K562 (cell line): ENCODE data around the gene BECN2. TPM values are rescaled to one million over a fixed set of nuclear protein-coding genes. Genes with fewer than 3 reads are reported as not detected.

Experiments used
- ATAC-seq: fragments of 200-7000 bp; cut with Tn5 transposase; 3 replicates; pipeline ENCODE4 v1.9.1; 2020; ENCODE audit warnings: moderate library complexity
- BruUV-seq: library from RNA; stranded (reverse); fragments of 400-500 nt; replicated peaks from 2 replicates; lab custom pipeline; 2021; lab: Mats Ljungman, UMichigan
- CTCF ChIA-PET: fragments of 300-600 bp; formaldehyde crosslinking; extraction: SDS; loops from one replicate; lab custom pipeline; 2021; ENCODE audit warnings: low intra/inter-chr PET ratio; lab: Yijun Ruan, JAX
- POLR2A ChIA-PET: fragments of 300-600, 350-650 bp; sonication (Branson Sonifier 250); formaldehyde crosslinking; extraction: SDS; loops from one replicate; lab custom pipeline; 2021; ENCODE audit warnings: antibody characterized with exemption, inconsistent platforms; lab: Yijun Ruan, JAX
- DNase-seq, 4 experiments: peaks; one replicate each; pipeline versions ENCODE4 v3.0.0 to v3.0.0-alpha.2; 2011 to 2018; ENCODE audit warnings: low spot score in 3 of 4, mixed read lengths in 3 of 4; ENCODE audit errors: extremely low read depth in 1 of 4
- FAIRE-seq: peaks from 2 replicates; lab custom pipeline; 2011; peaks lifted over from hg19 to GRCh38; lab: Jason Lieb, UNC
- H2AFZ ChIP-seq: 2 replicates; pipeline ENCODE4 v1.6.0; 2011; ENCODE audit warnings: low read depth, low read length, control low read depth, inconsistent platforms
- H3K27ac ChIP-seq: fragments of 200-600 bp; 3 replicates; pipeline ENCODE4 v1.8.0; 2011; ENCODE audit warnings: low read depth, mild to moderate bottlenecking, control low read depth, inconsistent platforms, low read length, moderate library complexity, mixed read lengths; ENCODE audit errors: extremely low read depth
- H3K27me3 ChIP-seq, 2 experiments: fragments of 300-600 bp in 1 of 2; 2 replicates in 1 of 2; 3 replicates in 1 of 2; pipeline versions ENCODE4 v1.6.0 to v1.8.0; 2011; ENCODE audit warnings: inconsistent platforms in 2 of 2, low read length in 2 of 2, mild to moderate bottlenecking in 1 of 2, mixed read lengths in 1 of 2, moderate library complexity in 1 of 2; ENCODE audit not compliant: control insufficient read depth in 2 of 2, insufficient read depth in 2 of 2
- H3K36me3 ChIP-seq: fragments of 300-600 bp; 3 replicates; pipeline ENCODE4 v1.8.0; 2011; ENCODE audit warnings: mild to moderate bottlenecking, low read length, inconsistent platforms; ENCODE audit not compliant: control insufficient read depth, insufficient read depth
- H3K4me1 ChIP-seq, 2 experiments: fragments of 200-600 bp in 1 of 2; replicated peaks in 1 of 2; 2 replicates in 1 of 2; 3 replicates in 1 of 2; pipeline versions ENCODE4 v1.5.1 to v1.8.0; 2011; ENCODE audit warnings: inconsistent platforms in 2 of 2, low read length in 2 of 2, mild to moderate bottlenecking in 1 of 2, mixed read lengths in 1 of 2, moderate library complexity in 1 of 2; ENCODE audit not compliant: control insufficient read depth in 2 of 2, insufficient read depth in 2 of 2
- H3K4me2 ChIP-seq: 2 replicates; pipeline ENCODE4 v1.6.1; 2011; ENCODE audit warnings: low read length, control low read depth, inconsistent platforms, mixed read lengths; ENCODE audit not compliant: insufficient read depth
- H3K4me3 ChIP-seq: fragments of 200-600 bp; sonication (generic), shearing (Covaris generic); 2 replicates; pipeline ENCODE4 v1.5.1; 2016; ENCODE audit warnings: control low read depth, inconsistent platforms
- H3K79me2 ChIP-seq: fragments of 200-600 bp; 3 replicates; pipeline ENCODE4 v1.8.0; 2011; ENCODE audit warnings: low read length, inconsistent platforms; ENCODE audit not compliant: control insufficient read depth, insufficient read depth
- H3K9ac ChIP-seq, 2 experiments: 2 replicates each; pipeline versions ENCODE4 v1.6.0 to v1.6.1; 2011; ENCODE audit warnings: low read depth in 2 of 2, low read length in 2 of 2, control low read depth in 1 of 2, inconsistent platforms in 1 of 2, mild to moderate bottlenecking in 1 of 2, mixed read lengths in 1 of 2; ENCODE audit not compliant: insufficient read depth in 1 of 2
- H3K9me1 ChIP-seq: one replicate; pipeline ENCODE4 v1.6.0; 2011; ENCODE audit warnings: inconsistent platforms, mild to moderate bottlenecking, low read length, moderate library complexity; ENCODE audit not compliant: control insufficient read depth, insufficient read depth
- H3K9me3 ChIP-seq: replicated peaks from 2 replicates; pipeline ENCODE4 v1.5.1; 2011; ENCODE audit warnings: low read depth, low read length, inconsistent platforms; ENCODE audit not compliant: control insufficient read depth, insufficient read depth
- H4K20me1 ChIP-seq: replicated peaks from 2 replicates; pipeline ENCODE4 v1.6.1; 2011; ENCODE audit warnings: low read length, inconsistent platforms, mixed read lengths; ENCODE audit not compliant: control insufficient read depth, insufficient read depth
- CREM ChIP-seq: IDR thresholded peaks from 2 replicates; pipeline ENCODE4 v1.6.1; 2014; ENCODE audit warnings: antibody characterized with exemption, low read depth
- CXXC5 ChIP-seq: fragments of 250-450 bp; sonication (Bioruptor Pico); IDR thresholded peaks from 2 replicates; pipeline ENCODE4 v1.8.0; 2022; ENCODE audit warnings: inconsistent platforms, mild to moderate bottlenecking, moderate library complexity
- DACH1 ChIP-seq: fragments of 450-650 bp; IDR thresholded peaks from 2 replicates; pipeline ENCODE4 v1.6.1; 2018; ENCODE audit not compliant: partially characterized antibody
- KDM4B ChIP-seq, 2 experiments: fragments of 450-650 bp in 1 of 2; sonication (generic) in 1 of 2; IDR thresholded peaks; 2 replicates each; pipeline ENCODE4 v1.6.1; 2016 to 2017; ENCODE audit warnings: borderline replicate concordance in 2 of 2, antibody characterized with exemption in 1 of 2, low read depth in 1 of 2, mild to moderate bottlenecking in 1 of 2
- KHSRP ChIP-seq: fragments of 450-650 bp; IDR thresholded peaks from 2 replicates; pipeline ENCODE4 v1.6.1; 2017
- MAFK ChIP-seq: IDR thresholded peaks from 2 replicates; pipeline ENCODE4 v1.6.1; 2011; ENCODE audit warnings: low read length, improper control_type of control experiment
- NFIC ChIP-seq: fragments of 450-650 bp; IDR thresholded peaks from 2 replicates; pipeline ENCODE4 v1.6.1; 2017; ENCODE audit warnings: mild to moderate bottlenecking, inconsistent platforms
- RBFOX2 ChIP-seq: fragments of 200-400 bp; formaldehyde crosslinking; IDR thresholded peaks from 2 replicates; pipeline ENCODE4 v1.6.1; 2017; ENCODE audit warnings: low read depth, mild to moderate bottlenecking, low read length, moderate library complexity
- ZNF263 ChIP-seq: sonication (generic); formaldehyde crosslinking; IDR thresholded peaks from 2 replicates; pipeline ENCODE4 v1.8.0; 2022; ENCODE audit warnings: mild to moderate bottlenecking, missing genetic modification reagents, borderline replicate concordance
- ZNF778 ChIP-seq: fragments of 450-650 bp; formaldehyde crosslinking; IDR thresholded peaks from 2 replicates; pipeline ENCODE4 v1.4.0; 2020; ENCODE audit warnings: mild to moderate bottlenecking, moderate library complexity
- WGBS: fragments of 100-300 bp; shearing (Covaris generic); methylation state at CpG from one replicate; pipeline ENCODE4 v1.1.6; 2016; ENCODE audit warnings: low coverage, mixed read lengths; ENCODE audit not compliant: insufficient coverage; ENCODE audit errors: missing lambda C conversion rate; 5-methylcytosine and 5-hydroxymethylcytosine counted together
- in situ Hi-C: fragments of 300-500 bp; cut with MboI; formaldehyde crosslinking; loops from 4 replicates; pipeline ENCODE4 v1.15.0; 2018; ENCODE audit warnings: inconsistent platforms, mixed read lengths
- intact Hi-C: fragments of 100-400 bp; cut with micrococcal nuclease; formaldehyde crosslinking; loops from 2 replicates; pipeline ENCODE4 v1.14.2; 2022
- polyA plus RNA-seq, 8 experiments: library from polyadenylated mRNA; depleted of rRNA in 4 of 8; stranded (reverse) in 5 of 8; unstranded in 3 of 8; fragments of >200 nt; fragmentation: Nextera tagmentation in 2 of 8; fragmentation: Illumina TruSeq in 1 of 8; extraction: Ambion mirVana in 2 of 8; extraction: Trizol in 1 of 8; gene quantifications; 2 replicates each; pipeline versions ENCODE4 v1.2.1 to v1.2.3, GENCODE V29; 2011 to 2014; ENCODE audit warnings: inconsistent platforms in 1 of 8, missing spikeins in 1 of 8
- total RNA-seq, 7 experiments: library from RNA; depleted of rRNA in 6 of 7; stranded (reverse); fragments of >200 nt in 6 of 7; fragmentation: Illumina TruSeq in 2 of 7; extraction: Trizol in 2 of 7; gene quantifications; 2 replicates each; pipeline versions ENCODE4 v1.2.1 to v1.2.3, GENCODE V29; 2011 to 2021; ENCODE audit warnings: low replicate concordance in 1 of 7
- TF ChIP-seq, protein P1 (sequence below): fragments of 250-450 bp; sonication (Bioruptor Pico); IDR thresholded peaks from 2 replicates; pipeline ENCODE4 v1.5.0; 2020; ENCODE audit warnings: mild to moderate bottlenecking, borderline replicate concordance
- TF ChIP-seq, protein P2 (sequence below): fragments of 250-450 bp; sonication (Bioruptor Pico); IDR thresholded peaks from 2 replicates; pipeline ENCODE4 v1.6.1; 2021; ENCODE audit warnings: mild to moderate bottlenecking
- TF ChIP-seq, protein P3 (sequence below): fragments of 450-650 bp; formaldehyde crosslinking; IDR thresholded peaks from 2 replicates; pipeline ENCODE4 v1.4.0; 2020; ENCODE audit warnings: mild to moderate bottlenecking, moderate library complexity
- TF ChIP-seq, protein P4 (sequence below): fragments of 450-650 bp; IDR thresholded peaks from 2 replicates; pipeline ENCODE4 v1.6.1; 2014; ENCODE audit warnings: low read depth, mild to moderate bottlenecking, moderate library complexity, borderline replicate concordance

The BECN2 gene
- total and polyA plus RNA-seq, 9 of the 15 experiments (the other 6 are each of a cell fraction or from before 2014, with no cell fraction given), result not detected

DNA sequence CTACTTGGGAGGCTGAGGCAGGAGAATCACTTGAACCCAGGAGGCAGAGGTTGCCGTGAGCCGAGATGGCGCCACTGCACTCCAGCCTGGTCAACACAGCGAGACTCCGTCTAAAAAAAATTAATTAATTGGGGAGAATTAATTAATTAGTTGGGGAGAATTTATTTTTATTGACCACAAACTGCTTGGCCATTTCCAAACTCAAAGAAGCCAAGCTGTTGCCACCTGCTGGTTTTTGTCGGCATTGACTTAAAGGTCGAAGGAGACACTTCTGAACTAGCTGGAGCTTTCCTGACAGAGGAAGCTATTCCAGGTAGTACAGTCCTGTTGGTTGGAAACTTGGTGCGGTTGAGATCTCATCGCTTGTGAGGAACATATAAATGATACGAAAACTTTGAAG, 28.2 kb downstream of the BECN2 start:
- no peaks in the 10 kb centered on the region for H3K79me2 ChIP-seq
- H3K4me1 ChIP-seq, result no peaks in the 10 kb centered on the region; a peak in 1 of 5 replicates
- ChIA-PET POLR2A (interaction anchor here (1.3 kb wide), 1 partner anchor 27 kb away, joined by 3 read pairs; no protein-coding TSS in a partner anchor), CTCF (interaction anchor here (1.2 to 2.1 kb wide), 2 partner anchors 89 to 455 kb away, joined by 5 to 22 read pairs; no protein-coding TSS in a partner anchor)
- H3K27me3 ChIP-seq, result peaks cover 20 to 25% of the 10 kb centered on the region in 2 experiments
- 2% methylated on average over 10 of the region's 10 CpGs for WGBS
- H3K27ac ChIP-seq, result no peak overlapping the region
- H4K20me1 ChIP-seq, result no peaks in the 10 kb centered on the region
- no peak overlapping the region for H2AFZ ChIP-seq
- no peaks in the 10 kb centered on the region for H3K9me3 ChIP-seq
- peak; percentile 82 for ATAC-seq
- H3K4me2 ChIP-seq, result no peak overlapping the region
- BruUV-seq, result no TSS peak
- in situ Hi-C loops (loop anchor here (5.0 to 25.0 kb wide), 2 partner anchors 88 to 373 kb away; no protein-coding TSS in a partner anchor), intact Hi-C loops (loop anchor here (1.0 to 2.0 kb wide), 2 partner anchors 89 to 375 kb away; no protein-coding TSS in a partner anchor)
- peak; percentile 88 for FAIRE-seq
- H3K36me3 ChIP-seq, result no peaks in the 10 kb centered on the region
- no peak overlapping the region for H3K9ac ChIP-seq
- no peaks in the 10 kb centered on the region for H3K9me1 ChIP-seq
- peak; percentile 42 to 70 (median 50) for DNase-seq
- no peak overlapping the region for H3K4me3 ChIP-seq
- TF ChIP-seq, protein P1, sequence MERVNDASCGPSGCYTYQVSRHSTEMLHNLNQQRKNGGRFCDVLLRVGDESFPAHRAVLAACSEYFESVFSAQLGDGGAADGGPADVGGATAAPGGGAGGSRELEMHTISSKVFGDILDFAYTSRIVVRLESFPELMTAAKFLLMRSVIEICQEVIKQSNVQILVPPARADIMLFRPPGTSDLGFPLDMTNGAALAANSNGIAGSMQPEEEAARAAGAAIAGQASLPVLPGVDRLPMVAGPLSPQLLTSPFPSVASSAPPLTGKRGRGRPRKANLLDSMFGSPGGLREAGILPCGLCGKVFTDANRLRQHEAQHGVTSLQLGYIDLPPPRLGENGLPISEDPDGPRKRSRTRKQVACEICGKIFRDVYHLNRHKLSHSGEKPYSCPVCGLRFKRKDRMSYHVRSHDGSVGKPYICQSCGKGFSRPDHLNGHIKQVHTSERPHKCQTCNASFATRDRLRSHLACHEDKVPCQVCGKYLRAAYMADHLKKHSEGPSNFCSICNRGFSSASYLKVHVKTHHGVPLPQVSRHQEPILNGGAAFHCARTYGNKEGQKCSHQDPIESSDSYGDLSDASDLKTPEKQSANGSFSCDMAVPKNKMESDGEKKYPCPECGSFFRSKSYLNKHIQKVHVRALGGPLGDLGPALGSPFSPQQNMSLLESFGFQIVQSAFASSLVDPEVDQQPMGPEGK (CRISPR knock-in tag), result no peak
- TF ChIP-seq CREM, result no peak
- TF ChIP-seq, protein P2, sequence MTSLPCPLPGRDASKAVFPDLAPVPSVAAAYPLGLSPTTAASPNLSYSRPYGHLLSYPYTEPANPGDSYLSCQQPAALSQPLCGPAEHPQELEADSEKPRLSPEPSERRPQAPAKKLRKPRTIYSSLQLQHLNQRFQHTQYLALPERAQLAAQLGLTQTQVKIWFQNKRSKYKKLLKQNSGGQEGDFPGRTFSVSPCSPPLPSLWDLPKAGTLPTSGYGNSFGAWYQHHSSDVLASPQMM (CRISPR knock-in tag), result no peak
- TF ChIP-seq KHSRP, result no peak
- no peak for TF ChIP-seq CXXC5 (CRISPR knock-in tag)
- no peak for TF ChIP-seq ZNF263
- no peak for TF ChIP-seq ZNF778 (CRISPR knock-in tag)
- TF ChIP-seq, protein P3, sequence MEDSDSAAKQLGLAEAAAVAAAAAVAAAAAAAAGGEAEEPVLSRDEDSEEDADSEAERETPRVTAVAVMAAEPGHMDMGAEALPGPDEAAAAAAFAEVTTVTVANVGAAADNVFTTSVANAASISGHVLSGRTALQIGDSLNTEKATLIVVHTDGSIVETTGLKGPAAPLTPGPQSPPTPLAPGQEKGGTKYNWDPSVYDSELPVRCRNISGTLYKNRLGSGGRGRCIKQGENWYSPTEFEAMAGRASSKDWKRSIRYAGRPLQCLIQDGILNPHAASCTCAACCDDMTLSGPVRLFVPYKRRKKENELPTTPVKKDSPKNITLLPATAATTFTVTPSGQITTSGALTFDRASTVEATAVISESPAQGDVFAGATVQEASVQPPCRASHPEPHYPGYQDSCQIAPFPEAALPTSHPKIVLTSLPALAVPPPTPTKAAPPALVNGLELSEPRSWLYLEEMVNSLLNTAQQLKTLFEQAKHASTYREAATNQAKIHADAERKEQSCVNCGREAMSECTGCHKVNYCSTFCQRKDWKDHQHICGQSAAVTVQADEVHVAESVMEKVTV, result peak; percentile 23; the same call in 1 of the 2 replicates
- TF ChIP-seq RBFOX2, result no peak
- TF ChIP-seq MAFK, result no peak
- TF ChIP-seq NFIC, result no peak
- TF ChIP-seq DACH1, result peak; percentile 84
- TF ChIP-seq, protein P4, sequence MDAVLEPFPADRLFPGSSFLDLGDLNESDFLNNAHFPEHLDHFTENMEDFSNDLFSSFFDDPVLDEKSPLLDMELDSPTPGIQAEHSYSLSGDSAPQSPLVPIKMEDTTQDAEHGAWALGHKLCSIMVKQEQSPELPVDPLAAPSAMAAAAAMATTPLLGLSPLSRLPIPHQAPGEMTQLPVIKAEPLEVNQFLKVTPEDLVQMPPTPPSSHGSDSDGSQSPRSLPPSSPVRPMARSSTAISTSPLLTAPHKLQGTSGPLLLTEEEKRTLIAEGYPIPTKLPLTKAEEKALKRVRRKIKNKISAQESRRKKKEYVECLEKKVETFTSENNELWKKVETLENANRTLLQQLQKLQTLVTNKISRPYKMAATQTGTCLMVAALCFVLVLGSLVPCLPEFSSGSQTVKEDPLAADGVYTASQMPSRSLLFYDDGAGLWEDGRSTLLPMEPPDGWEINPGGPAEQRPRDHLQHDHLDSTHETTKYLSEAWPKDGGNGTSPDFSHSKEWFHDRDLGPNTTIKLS, result no peak
- no peak for TF ChIP-seq KDM4B (IDR thresholded peaks at IDR 0.05; ENCODE audit: borderline replicate concordance in 2 of 2, low read depth in 1 of 2)
